NCI-H446 treated with DMSO at 0.1 percent for 48 hours (cell line): ENCODE data around the gene FBXL17.

ENCODE experiments used
- DNase-seq: peaks from one replicate; lab custom pipeline; 2025; lab: John Stamatoyannopoulos, UW

The FBXL17 gene

GRCh38 chr5:107954254-107954653 is 427.6 kb downstream of the FBXL17 start:
- no peak for DNase-seq

GRCh38 chr5:107952450-107952849 is 429.4 kb downstream of the FBXL17 start:
- no peak for DNase-seq

- no peak for DNase-seq
Measured at GRCh38 chr5:107951309-107951708, 430.6 kb downstream of the FBXL17 start.

- DNase-seq = no peak
Measured at GRCh38 chr5:107950776-107951175, 431.1 kb downstream of the FBXL17 start.

GRCh38 chr5:107949688-107950341 is 432.1 kb downstream of the FBXL17 start:
- no peak for DNase-seq

- DNase-seq = peak; percentile 13
Measured at GRCh38 chr5:107948377-107948776, 433.5 kb downstream of the FBXL17 start.

GRCh38 chr5:107945061-107945460 is 436.8 kb downstream of the FBXL17 start:
- no peak for DNase-seq

GRCh38 chr5:107943923-107944322 is 438.0 kb downstream of the FBXL17 start:
- DNase-seq = no peak

- DNase-seq = no peak
Measured at GRCh38 chr5:107941036-107941435, 440.9 kb downstream of the FBXL17 start.

GRCh38 chr5:107937651-107938355 is 444.1 kb downstream of the FBXL17 start:
- no peak for DNase-seq

- DNase-seq = no peak
Measured at GRCh38 chr5:107937204-107937603, 444.7 kb downstream of the FBXL17 start.

GRCh38 chr5:107936515-107936914 is 445.4 kb downstream of the FBXL17 start:
- no peak for DNase-seq

GRCh38 chr5:107935645-107936044 is 446.3 kb downstream of the FBXL17 start:
- no peak for DNase-seq

- no peak for DNase-seq
Measured at GRCh38 chr5:107933326-107933725, 448.6 kb downstream of the FBXL17 start.

- DNase-seq = no peak
Measured at GRCh38 chr5:107930891-107931290, 451.0 kb downstream of the FBXL17 start.

- no peak for DNase-seq
Measured at GRCh38 chr5:107930092-107930491, 451.8 kb downstream of the FBXL17 start.

GRCh38 chr5:107929080-107929479 is 452.8 kb downstream of the FBXL17 start:
- DNase-seq = no peak

- DNase-seq = no peak
Measured at GRCh38 chr5:107926121-107926520, 455.8 kb downstream of the FBXL17 start.

- no peak for DNase-seq
Measured at GRCh38 chr5:107925200-107925599, 456.7 kb downstream of the FBXL17 start.

- no peak for DNase-seq
Measured at GRCh38 chr5:107919969-107920368, 461.9 kb downstream of the FBXL17 start.

GRCh38 chr5:107919361-107919760 is 462.5 kb downstream of the FBXL17 start:
- DNase-seq = no peak

- DNase-seq = no peak
Measured at GRCh38 chr5:107917983-107918382, 463.9 kb downstream of the FBXL17 start.
